Left lung (tissue), 10 donors: ENCODE measurements around the gene SND1. TPM values are rescaled to one million over a fixed set of nuclear protein-coding genes. Genes with fewer than 3 reads are reported as not detected.
A peak's percentile ranks its signal among the peaks of the same experiment; 100 is the strongest.

Experiments
- ATAC-seq: fragments of 200-7000 bp; cut with Tn5 transposase; one replicate; pipeline ENCODE4 v1.9.1; 2020; ENCODE audit warnings: moderate library complexity
- DNase-seq, 4 donors: peaks; one replicate each; pipeline ENCODE4 v3.0.0-alpha.2; 2013 to 2020
- H3K27ac ChIP-seq, 2 donors: fragments of 200-600 bp; sonication (generic) in 1 of 2; one replicate each; pipeline versions ENCODE4 v1.5.0 to v1.8.0; 2020 to 2021
- H3K27me3 ChIP-seq, 2 donors: fragments of 200-600 bp; sonication (generic) in 1 of 2; one replicate each; pipeline versions ENCODE4 v1.5.0 to v1.8.0; 2020 to 2021
- H3K36me3 ChIP-seq, 2 donors: fragments of 200-600 bp; sonication (generic) in 1 of 2; one replicate each; pipeline versions ENCODE4 v1.5.0 to v1.8.0; 2020 to 2021
- H3K4me1 ChIP-seq, 2 donors: fragments of 200-600 bp; one replicate each; pipeline ENCODE4 v1.8.0; 2021
- H3K4me3 ChIP-seq, 2 donors: fragments of 200-600 bp; sonication (generic) in 1 of 2; one replicate each; pipeline versions ENCODE4 v1.5.0 to v1.8.0; 2020 to 2021; ENCODE audit warnings: mild to moderate bottlenecking in 1 of 2
- H3K9me3 ChIP-seq, 2 donors: fragments of 200-600 bp; sonication (generic) in 1 of 2; one replicate each; pipeline versions ENCODE4 v1.5.0 to v1.8.0; 2020 to 2021
- intact Hi-C, 2 donors: fragments of 100-400 bp; cut with DNase I; formaldehyde crosslinking; loops; one replicate each; pipeline versions ENCODE4 v1.11.2 to v1.14.2; 2022
- polyA plus RNA-seq, 6 donors: library from polyadenylated mRNA; unstranded; fragments of 120-200 nt; gene quantifications; one replicate each; pipeline ENCODE4 v1.2.1, GENCODE V29; 2013; ENCODE audit not compliant: insufficient read length in 6 of 6
- total RNA-seq, 2 donors: library from RNA; stranded (reverse); fragmentation: NEBNext Ultra II Directional; extraction: Animal tissue kit (Norgen Biotek cat#: 25700); gene quantifications; one replicate each; pipeline ENCODE4 v1.2.1, GENCODE V29; 2021
- TF ChIP-seq, protein P1 (sequence below), 2 donors: fragments of 200-600 bp; sonication (generic) in 1 of 2; IDR thresholded peaks; one replicate each; pipeline versions ENCODE4 v1.5.0 to v1.8.0; 2021; ENCODE audit warnings: antibody characterized with exemption in 2 of 2
- donor health status: DM: no; HTN: yes; CAD: no.
- donor health status: DM: no; HTN: no; CAD: no.

Gene SND1
- total and polyA plus RNA-seq, 8 donors: 141 to 229 (median 156) TPM

DNA sequence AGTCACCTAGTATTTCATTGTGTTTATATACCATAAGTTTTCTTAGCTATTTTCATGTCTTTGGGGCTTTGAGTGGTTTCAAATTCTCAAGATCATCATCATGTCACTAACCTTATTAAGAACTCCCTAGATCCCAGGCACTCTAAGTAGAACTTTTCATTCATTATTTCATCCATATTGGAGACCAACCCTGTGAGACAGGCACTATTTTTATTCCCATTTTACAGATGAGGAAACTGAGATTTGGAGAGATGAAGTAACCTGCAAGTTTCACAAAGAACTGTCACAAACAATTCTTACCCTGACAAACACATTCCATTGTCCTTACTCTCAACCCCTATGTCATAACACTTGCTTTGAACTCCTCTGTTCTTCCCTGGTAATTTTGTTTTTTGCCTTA, 13.8 kb upstream of the SND1 start:
- intact Hi-C loops: no loop called here
- Histone ChIP-seq H3K27me3 (peaks cover 0 to 22% of the 10 kb centered on the region in 2 donors), H3K36me3 (no peaks in the 10 kb centered on the region), H3K27ac (no peak overlapping the region), H3K4me1 (peaks cover 0 to 3% of the 10 kb centered on the region in 2 donors), H3K9me3 (no peaks in the 10 kb centered on the region), H3K4me3 (no peak overlapping the region)
- TF ChIP-seq, protein P1, sequence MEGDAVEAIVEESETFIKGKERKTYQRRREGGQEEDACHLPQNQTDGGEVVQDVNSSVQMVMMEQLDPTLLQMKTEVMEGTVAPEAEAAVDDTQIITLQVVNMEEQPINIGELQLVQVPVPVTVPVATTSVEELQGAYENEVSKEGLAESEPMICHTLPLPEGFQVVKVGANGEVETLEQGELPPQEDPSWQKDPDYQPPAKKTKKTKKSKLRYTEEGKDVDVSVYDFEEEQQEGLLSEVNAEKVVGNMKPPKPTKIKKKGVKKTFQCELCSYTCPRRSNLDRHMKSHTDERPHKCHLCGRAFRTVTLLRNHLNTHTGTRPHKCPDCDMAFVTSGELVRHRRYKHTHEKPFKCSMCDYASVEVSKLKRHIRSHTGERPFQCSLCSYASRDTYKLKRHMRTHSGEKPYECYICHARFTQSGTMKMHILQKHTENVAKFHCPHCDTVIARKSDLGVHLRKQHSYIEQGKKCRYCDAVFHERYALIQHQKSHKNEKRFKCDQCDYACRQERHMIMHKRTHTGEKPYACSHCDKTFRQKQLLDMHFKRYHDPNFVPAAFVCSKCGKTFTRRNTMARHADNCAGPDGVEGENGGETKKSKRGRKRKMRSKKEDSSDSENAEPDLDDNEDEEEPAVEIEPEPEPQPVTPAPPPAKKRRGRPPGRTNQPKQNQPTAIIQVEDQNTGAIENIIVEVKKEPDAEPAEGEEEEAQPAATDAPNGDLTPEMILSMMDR (IDR thresholded peaks at IDR 0.05): no peak
- ATAC-seq: no peak
- DNase-seq: no peak

DNA sequence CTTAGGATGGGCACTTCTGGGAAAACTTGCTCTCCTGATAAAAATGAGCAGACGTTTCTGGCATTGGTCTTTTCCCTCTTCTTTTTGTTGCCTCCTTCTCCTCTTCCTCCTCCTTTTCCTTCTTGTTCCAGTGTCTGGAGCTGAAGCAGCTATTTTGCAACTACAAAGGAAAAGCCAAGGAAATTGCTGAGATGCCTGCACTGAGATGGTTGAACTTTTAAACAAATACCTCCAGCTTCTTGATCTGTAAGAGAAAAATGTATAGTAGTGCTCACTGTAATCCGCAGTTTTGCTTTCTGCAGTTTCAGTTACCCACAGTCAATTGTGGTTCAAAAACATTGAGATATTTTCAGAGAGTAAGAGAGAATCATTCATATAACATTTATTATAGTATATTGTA, 7.5 kb upstream of the SND1 start:
- no peaks in the 10 kb centered on the region for H3K27me3 ChIP-seq
- H3K36me3 ChIP-seq: no peaks in the 10 kb centered on the region
- H3K4me1 ChIP-seq: peaks cover 0 to 3% of the 10 kb centered on the region in 2 donors
- no peak for ATAC-seq
- TF ChIP-seq, protein P1 (IDR thresholded peaks at IDR 0.05): no peak
- no peaks in the 10 kb centered on the region for H3K9me3 ChIP-seq
- intact Hi-C loops: no loop called here
- H3K27ac ChIP-seq: no peak overlapping the region
- no peak for DNase-seq
- no peak overlapping the region for H3K4me3 ChIP-seq

DNA sequence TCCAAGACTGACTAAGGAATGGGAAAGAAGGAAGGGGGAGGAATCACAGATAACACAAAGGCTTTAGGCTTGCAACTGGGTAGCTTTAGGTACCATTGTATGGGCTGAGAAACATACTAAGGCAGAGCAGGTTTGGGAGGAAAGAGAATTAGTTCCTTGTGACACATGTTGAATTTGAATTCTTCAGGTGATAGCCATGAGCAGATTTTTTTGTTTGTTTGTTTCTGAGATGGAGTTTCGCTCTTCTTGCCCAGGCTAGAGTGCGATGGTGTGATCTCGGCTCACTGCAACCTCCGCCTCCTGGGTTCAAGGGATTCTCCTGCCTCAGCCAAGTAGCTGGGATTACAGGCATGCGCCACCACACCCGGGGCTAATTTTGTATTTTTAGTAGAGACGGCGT, 4.4 kb upstream of the SND1 start:
- TF ChIP-seq, protein P1 (IDR thresholded peaks at IDR 0.05): no peak
- Histone ChIP-seq H3K27me3 (no peaks in the 10 kb centered on the region), H3K36me3 (no peaks in the 10 kb centered on the region), H3K9me3 (no peaks in the 10 kb centered on the region), H3K4me3 (no peak overlapping the region), H3K27ac (no peak overlapping the region), H3K4me1 (peaks cover 0 to 7% of the 10 kb centered on the region in 2 donors)
- intact Hi-C loops: no loop called here
- ATAC-seq: no peak
- no peak for DNase-seq

DNA sequence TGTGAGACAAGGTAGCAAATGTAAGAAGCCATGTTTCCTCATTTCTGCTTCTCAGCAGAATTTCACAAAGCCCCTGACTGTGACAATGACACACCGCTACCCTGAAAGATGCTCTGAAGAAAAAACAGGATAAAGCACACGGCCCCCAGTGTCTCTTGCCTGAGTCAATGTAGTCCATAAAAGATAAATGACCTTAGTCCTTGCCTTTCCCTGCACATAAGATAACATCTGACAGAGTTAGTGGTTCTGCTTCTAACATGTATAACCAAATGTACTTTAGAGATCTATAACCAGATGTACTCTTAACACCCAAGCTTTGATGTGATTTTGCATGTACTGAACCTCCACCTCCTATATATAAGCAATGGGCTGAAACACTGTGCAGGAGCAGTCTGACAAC, 3.0 kb upstream of the SND1 start:
- Histone ChIP-seq H3K4me1 (peaks cover 7 to 20% of the 10 kb centered on the region in 2 donors), H3K27ac (no peak overlapping the region), H3K36me3 (no peaks in the 10 kb centered on the region), H3K27me3 (no peaks in the 10 kb centered on the region), H3K9me3 (no peaks in the 10 kb centered on the region), H3K4me3 (no peak overlapping the region)
- ATAC-seq (no peak), DNase-seq (no peak)
- TF ChIP-seq, protein P1 (IDR thresholded peaks at IDR 0.05): no peak
- intact Hi-C loops: no loop called here

DNA sequence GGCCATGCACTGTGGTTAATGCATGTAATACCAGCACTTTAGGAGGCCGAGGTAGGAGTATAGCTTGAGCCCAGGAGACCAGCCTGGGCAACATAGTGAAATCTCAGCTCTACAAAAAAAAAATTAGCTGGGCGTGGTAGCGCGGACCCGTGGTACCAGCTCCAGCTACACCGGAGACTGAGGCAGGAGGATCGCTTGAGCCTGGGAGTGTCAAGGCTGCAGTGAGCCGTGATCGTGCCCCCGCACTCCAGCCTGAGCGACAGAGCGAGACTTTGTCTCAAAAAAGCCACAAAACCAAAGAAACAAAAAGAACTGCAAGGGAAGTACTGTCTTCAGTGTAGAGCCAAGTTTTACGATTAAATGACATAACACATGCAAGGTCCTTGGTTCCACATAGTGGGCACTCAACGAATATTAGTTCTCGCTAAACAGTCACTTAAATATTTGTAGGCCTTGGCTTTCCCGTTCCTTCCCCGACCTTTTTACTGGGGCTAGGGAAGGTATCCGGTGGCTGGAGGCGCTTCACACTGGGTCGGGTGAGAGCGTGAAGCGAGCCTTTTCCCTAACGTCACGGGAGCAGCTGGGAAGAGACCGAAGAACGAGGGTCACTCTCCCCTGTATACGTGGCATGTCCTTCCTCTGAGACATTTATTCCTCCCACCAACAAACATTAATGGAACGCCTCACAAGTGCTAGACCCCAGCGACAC, 993 bp upstream of the SND1 start:
- intact Hi-C loops: no loop called here
- DNase-seq (no peak), ATAC-seq (peak; percentile 15)

More for the DNA sequence above, 993 bp upstream of the SND1 start:
- Histone ChIP-seq H3K9me3 (no peaks in the 10 kb centered on the region), H3K27ac (peak overlapping the region; percentile 91 to 95), H3K4me3 (peak overlapping the region; percentile 48 to 85), H3K36me3 (no peaks in the 10 kb centered on the region), H3K4me1 (peaks cover 7 to 40% of the 10 kb centered on the region in 2 donors), H3K27me3 (no peaks in the 10 kb centered on the region)
- TF ChIP-seq, protein P1 (IDR thresholded peaks at IDR 0.05): no peak
